Activated T-cell treated with anti-CD3 and anti-CD28 coated beads, Interleukin-2, amount 50 U/mL, for 72 hours (primary cell): ENCODE data around the gene CTTNBP2. TPM values are rescaled to one million over a fixed set of nuclear protein-coding genes. Genes with fewer than 3 reads are reported as not detected.

Experiments
- ATAC-seq, 2 donors: fragments of 150-1000 bp; cut with Tn5 transposase; replicated peaks in 1 of 2; 2 replicates each; pipeline ENCODE4 v1.10.0; 2021; ENCODE audit warnings: moderate library complexity in 2 of 2, mild to moderate bottlenecking in 1 of 2
- DNase-seq, 2 donors: peaks; one replicate each; pipeline ENCODE4 v3.0.0; 2021 to 2022; ENCODE audit warnings: mixed read lengths in 1 of 2
- H3K27ac Mint-ChIP-seq: one replicate; pipeline ENCODE4 v1.8.0; 2022; ENCODE audit warnings: mild to moderate bottlenecking, moderate library complexity, mixed read lengths
- H3K27me3 Mint-ChIP-seq: one replicate; pipeline ENCODE4 v1.8.0; 2022; ENCODE audit warnings: low read depth, mixed read lengths
- H3K36me3 Mint-ChIP-seq, 2 donors: one replicate each; pipeline ENCODE4 v1.8.0; 2022; ENCODE audit warnings: mixed read lengths in 2 of 2, mild to moderate bottlenecking in 1 of 2; ENCODE audit not compliant: insufficient read depth in 2 of 2
- H3K4me1 Mint-ChIP-seq: one replicate; pipeline ENCODE4 v1.8.0; 2022; ENCODE audit warnings: low read depth, mixed read lengths
- H3K4me3 Mint-ChIP-seq, 2 donors: one replicate each; pipeline ENCODE4 v1.8.0; 2022; ENCODE audit warnings: mild to moderate bottlenecking in 2 of 2, mixed read lengths in 2 of 2, moderate library complexity in 2 of 2
- H3K9me3 Mint-ChIP-seq, 2 donors: one replicate each; pipeline ENCODE4 v1.8.0; 2022; ENCODE audit warnings: mixed read lengths in 2 of 2
- total RNA-seq, 2 donors: library from RNA; stranded (reverse); gene quantifications; one replicate each; pipeline ENCODE4 v1.2.3, GENCODE V29; 2022

CTTNBP2 gene
- total RNA-seq, 2 donors from 2014 or later: not detected

GRCh38 chr7:117888627-117889026 is 15.4 kb upstream of the CTTNBP2 start:
- Mint-ChIP-seq H3K4me3 (no peak overlapping the region), H3K27ac (no peak overlapping the region), H3K9me3 (peaks cover 0 to 2% of the 10 kb centered on the region in 2 donors), H3K27me3 (no peaks in the 10 kb centered on the region), H3K4me1 (no peaks in the 10 kb centered on the region), H3K36me3 (no peaks in the 10 kb centered on the region)
- no peak for ATAC-seq
- no peak for DNase-seq

GRCh38 chr7:117882594-117882993 is 9.4 kb upstream of the CTTNBP2 start:
- no peaks in the 10 kb centered on the region for H3K36me3 Mint-ChIP-seq
- no peak overlapping the region for H3K4me3 Mint-ChIP-seq
- ATAC-seq: no peak
- H3K27ac Mint-ChIP-seq: no peak overlapping the region
- DNase-seq: no peak
- no peaks in the 10 kb centered on the region for H3K27me3 Mint-ChIP-seq
- H3K9me3 Mint-ChIP-seq: no peaks in the 10 kb centered on the region
- H3K4me1 Mint-ChIP-seq: no peaks in the 10 kb centered on the region

GRCh38 chr7:117876761-117877160 is 3.5 kb upstream of the CTTNBP2 start:
- Mint-ChIP-seq H3K27ac (no peak overlapping the region), H3K4me3 (no peak overlapping the region), H3K36me3 (peaks cover 3 to 5% of the 10 kb centered on the region in 2 donors), H3K4me1 (peaks cover 8% of the 10 kb centered on the region), H3K9me3 (no peaks in the 10 kb centered on the region), H3K27me3 (peaks cover 35% of the 10 kb centered on the region)
- no peak for ATAC-seq
- no peak for DNase-seq

- peaks cover 9% of the 10 kb centered on the region for H3K4me1 Mint-ChIP-seq
- H3K27me3 Mint-ChIP-seq: peaks cover 39% of the 10 kb centered on the region
- H3K27ac Mint-ChIP-seq: no peak overlapping the region
- no peaks in the 10 kb centered on the region for H3K9me3 Mint-ChIP-seq
- H3K36me3 Mint-ChIP-seq: peaks cover 3 to 6% of the 10 kb centered on the region in 2 donors
- no peak overlapping the region for H3K4me3 Mint-ChIP-seq
- ATAC-seq (no peak), DNase-seq (no peak)
Measured at GRCh38 chr7:117875566-117875965, 2.3 kb upstream of the CTTNBP2 start.

GRCh38 chr7:117874191-117874700 is 1.0 kb upstream of the CTTNBP2 start:
- ATAC-seq (no peak), DNase-seq (no peak)
- Mint-ChIP-seq H3K27ac (no peak overlapping the region), H3K36me3 (peaks cover 3 to 6% of the 10 kb centered on the region in 2 donors), H3K27me3 (peaks cover 39% of the 10 kb centered on the region), H3K4me3 (peak overlapping the region; percentile 50 to 90), H3K4me1 (peaks cover 9% of the 10 kb centered on the region), H3K9me3 (no peaks in the 10 kb centered on the region)

- ATAC-seq (peak in 1 of 2 donors; percentile 15), DNase-seq (no peak)
- H3K4me1 Mint-ChIP-seq: peaks cover 9% of the 10 kb centered on the region
- no peaks in the 10 kb centered on the region for H3K9me3 Mint-ChIP-seq
- H3K36me3 Mint-ChIP-seq: peaks cover 3 to 6% of the 10 kb centered on the region in 2 donors
- peak overlapping the region; percentile 43 to 55 for H3K4me3 Mint-ChIP-seq
- no peak overlapping the region for H3K27ac Mint-ChIP-seq
- peaks cover 39% of the 10 kb centered on the region for H3K27me3 Mint-ChIP-seq
Measured at GRCh38 chr7:117872561-117873309, 506 bp downstream of the CTTNBP2 start.

- H3K27ac Mint-ChIP-seq: no peak overlapping the region
- H3K4me3 Mint-ChIP-seq: peak overlapping the region; percentile 43 to 55
- ATAC-seq (peak in 1 of 2 donors; percentile 15), DNase-seq (no peak)
- H3K36me3 Mint-ChIP-seq: peaks cover 3 to 6% of the 10 kb centered on the region in 2 donors
- H3K27me3 Mint-ChIP-seq: peaks cover 39% of the 10 kb centered on the region
- no peaks in the 10 kb centered on the region for H3K9me3 Mint-ChIP-seq
- H3K4me1 Mint-ChIP-seq: peaks cover 9% of the 10 kb centered on the region
Measured at GRCh38 chr7:117871778-117872538, 1.3 kb downstream of the CTTNBP2 start.

GRCh38 chr7:117871401-117871777 is 1.9 kb downstream of the CTTNBP2 start:
- H3K4me1 Mint-ChIP-seq: peaks cover 9% of the 10 kb centered on the region
- ATAC-seq: no peak
- no peaks in the 10 kb centered on the region for H3K9me3 Mint-ChIP-seq
- H3K36me3 Mint-ChIP-seq: peaks cover 3 to 6% of the 10 kb centered on the region in 2 donors
- H3K4me3 Mint-ChIP-seq: no peak overlapping the region
- peaks cover 39% of the 10 kb centered on the region for H3K27me3 Mint-ChIP-seq
- DNase-seq: no peak
- no peak overlapping the region for H3K27ac Mint-ChIP-seq

- H3K4me3 Mint-ChIP-seq: no peak overlapping the region
- no peaks in the 10 kb centered on the region for H3K9me3 Mint-ChIP-seq
- H3K36me3 Mint-ChIP-seq: peaks cover 3 to 6% of the 10 kb centered on the region in 2 donors
- peaks cover 9% of the 10 kb centered on the region for H3K4me1 Mint-ChIP-seq
- DNase-seq (no peak), ATAC-seq (no peak)
- H3K27me3 Mint-ChIP-seq: peaks cover 33% of the 10 kb centered on the region
- no peak overlapping the region for H3K27ac Mint-ChIP-seq
Measured at GRCh38 chr7:117870448-117871130, 2.7 kb downstream of the CTTNBP2 start.

GRCh38 chr7:117869374-117869773 is 3.9 kb downstream of the CTTNBP2 start:
- H3K27me3 Mint-ChIP-seq: peaks cover 21% of the 10 kb centered on the region
- DNase-seq: no peak
- peaks cover 9% of the 10 kb centered on the region for H3K4me1 Mint-ChIP-seq
- H3K27ac Mint-ChIP-seq: no peak overlapping the region
- H3K4me3 Mint-ChIP-seq: no peak overlapping the region
- no peak for ATAC-seq
- H3K9me3 Mint-ChIP-seq: no peaks in the 10 kb centered on the region
- peaks cover 3 to 6% of the 10 kb centered on the region in 2 donors for H3K36me3 Mint-ChIP-seq

GRCh38 chr7:117863618-117864017 is 9.6 kb downstream of the CTTNBP2 start:
- no peak for ATAC-seq
- Mint-ChIP-seq H3K27me3 (no peaks in the 10 kb centered on the region), H3K27ac (no peak overlapping the region), H3K4me3 (no peak overlapping the region), H3K4me1 (no peaks in the 10 kb centered on the region), H3K9me3 (no peaks in the 10 kb centered on the region), H3K36me3 (no peaks in the 10 kb centered on the region)
- DNase-seq: no peak

- Mint-ChIP-seq H3K4me3 (no peak overlapping the region), H3K36me3 (no peaks in the 10 kb centered on the region), H3K27me3 (no peaks in the 10 kb centered on the region)
Measured at GRCh38 chr7:117862378-117862777, 10.9 kb downstream of the CTTNBP2 start.

GRCh38 chr7:117859246-117859812 is 13.9 kb downstream of the CTTNBP2 start:
- Mint-ChIP-seq H3K36me3 (no peaks in the 10 kb centered on the region), H3K4me3 (no peak overlapping the region), H3K27me3 (no peaks in the 10 kb centered on the region), H3K27ac (no peak overlapping the region), H3K4me1 (no peaks in the 10 kb centered on the region), H3K9me3 (no peaks in the 10 kb centered on the region)
- ATAC-seq (no peak), DNase-seq (no peak)

More at GRCh38 chr7:117862378-117862777, 10.9 kb downstream of the CTTNBP2 start:
- Mint-ChIP-seq H3K27ac (no peak overlapping the region), H3K4me1 (no peaks in the 10 kb centered on the region), H3K9me3 (no peaks in the 10 kb centered on the region)
- DNase-seq (no peak), ATAC-seq (no peak)
